Prostate gland (tissue), 2 donors: ENCODE results near the gene DBH. TPM values are rescaled to one million over a fixed set of nuclear protein-coding genes. Genes with fewer than 3 reads are reported as not detected.

Source experiments
- DNase-seq: peaks from one replicate; pipeline ENCODE4 v3.0.0-alpha.2; 2019; ENCODE audit warnings: low spot score
- H3K27ac ChIP-seq, 2 donors: fragments of 200-600 bp; sonication (generic); 2 replicates each; pipeline ENCODE4 v1.5.1; 2017 to 2019
- H3K27me3 ChIP-seq: fragments of 200-600 bp; sonication (generic); replicated peaks from 2 replicates; pipeline ENCODE4 v1.5.1; 2019; ENCODE audit not compliant: insufficient read depth
- H3K36me3 ChIP-seq, 2 donors: fragments of 200-600 bp; sonication (generic); 1 replicate in 1 of 2; 2 replicates in 1 of 2; pipeline versions ENCODE4 v1.5.1 to v1.8.1; 2017 to 2019
- H3K4me1 ChIP-seq: fragments of 200-600 bp; sonication (generic); replicated peaks from 2 replicates; pipeline ENCODE4 v1.5.1; 2019
- H3K4me3 ChIP-seq, 2 donors: fragments of 200-600 bp; sonication (generic); 2 replicates each; pipeline ENCODE4 v1.5.1; 2017 to 2019
- H3K9me3 ChIP-seq: fragments of 200-600 bp; sonication (generic); 2 replicates; pipeline ENCODE4 v1.5.1; 2017
- CTCF ChIP-seq, 4 experiments: fragments of 200-600 bp in 2 of 4; fragments of 450-650 bp in 2 of 4; sonication (generic) in 2 of 4; IDR thresholded peaks; 1 replicate in 3 of 4; 2 replicates in 1 of 4; pipeline ENCODE4 v1.5.1; 2016 to 2019; ENCODE audit warnings: antibody characterized with exemption in 4 of 4, mild to moderate bottlenecking in 2 of 4, moderate library complexity in 2 of 4
- POLR2A ChIP-seq: fragments of 450-650 bp; IDR thresholded peaks from one replicate; pipeline ENCODE4 v1.6.1; 2016; ENCODE audit warnings: antibody characterized with exemption, mild to moderate bottlenecking
- POLR2AphosphoS5 ChIP-seq: sonication (generic); formaldehyde crosslinking; IDR thresholded peaks from one replicate; pipeline ENCODE4 v1.6.1; 2017; ENCODE audit warnings: antibody characterized with exemption
- WGBS: methylation state at CpG from one replicate; pipeline ENCODE4 v1.1.5; 2018; 5-methylcytosine and 5-hydroxymethylcytosine counted together
- intact Hi-C: fragments of 100-400 bp; cut with DNase I; formaldehyde crosslinking; loops from one replicate; pipeline ENCODE4 v1.14.2; 2022
- total RNA-seq, 2 donors: library from RNA; depleted of rRNA; stranded (reverse); fragments of >200 nt; gene quantifications; one replicate each; pipeline ENCODE4 v1.1.0, GENCODE V29; 2016

The DBH gene
- total RNA-seq, 2 donors from 2014 or later: not detected

DNA sequence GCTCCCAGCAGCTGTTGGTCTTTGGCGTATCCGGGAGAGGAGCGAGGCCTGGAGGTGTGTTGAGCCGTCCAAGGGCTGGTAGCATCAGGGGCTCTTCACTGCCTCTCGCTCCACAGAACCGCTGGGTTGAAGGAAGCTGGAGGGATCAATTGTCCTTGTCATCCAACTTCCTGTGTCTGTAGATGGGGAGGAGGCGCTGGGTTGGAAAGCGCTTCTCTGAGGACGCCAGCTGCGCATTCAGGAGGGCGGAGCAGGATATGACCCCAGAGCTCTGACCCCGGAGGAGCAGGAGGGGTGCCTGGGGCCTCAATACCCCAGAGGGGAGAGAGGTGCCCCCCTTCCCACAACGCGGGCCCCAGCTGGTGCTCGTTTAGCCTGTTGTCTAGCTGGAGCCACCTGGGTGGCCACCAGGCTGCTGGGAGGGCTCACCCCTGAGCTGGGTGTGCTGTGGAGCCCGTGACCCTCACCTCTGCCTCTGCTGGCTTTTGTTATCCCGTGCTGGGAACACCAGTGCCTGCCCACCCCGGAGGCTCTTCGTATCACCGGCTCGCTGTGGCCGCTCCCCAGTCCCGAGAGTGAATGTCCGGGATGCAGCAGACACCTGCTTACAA, 2.0 kb upstream of the DBH start:
- no peaks in the 10 kb centered on the region for H3K9me3 ChIP-seq
- H3K36me3 ChIP-seq: no peaks in the 10 kb centered on the region
- TF ChIP-seq POLR2AphosphoS5: no peak
- no peak for TF ChIP-seq POLR2A
- TF ChIP-seq CTCF (IDR thresholded peaks at IDR 0.05): no peak
- no peak overlapping the region for H3K4me3 ChIP-seq
- WGBS: 54% methylated on average over 21 of the region's 24 CpGs
- H3K27me3 ChIP-seq: peaks cover 2% of the 10 kb centered on the region
- no peak overlapping the region for H3K27ac ChIP-seq
- DNase-seq: no peak
- no peaks in the 10 kb centered on the region for H3K4me1 ChIP-seq
- intact Hi-C loops: no loop called here

DNA sequence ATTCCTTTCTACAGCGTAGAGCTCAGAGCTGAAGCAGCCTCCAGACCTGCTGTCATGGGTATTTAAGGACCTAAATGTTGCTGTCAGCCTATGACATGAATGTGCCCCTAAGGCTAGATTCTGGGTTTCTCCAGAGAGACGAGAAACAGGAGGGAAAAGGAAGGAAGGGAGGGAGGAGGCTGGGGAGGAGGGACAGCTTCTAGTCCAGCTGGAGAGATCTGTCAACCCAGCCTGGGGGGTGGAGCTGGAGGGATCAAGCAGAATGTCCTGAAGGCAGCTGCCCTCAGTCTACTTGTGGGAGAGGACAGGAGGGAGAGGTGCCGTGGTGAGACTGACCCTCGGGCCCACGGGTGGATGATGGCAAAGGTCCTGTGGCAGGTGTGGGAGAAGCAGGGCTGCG, 1.1 kb upstream of the DBH start:
- 78% methylated on average over 6 of the region's 6 CpGs for WGBS
- H3K4me3 ChIP-seq: no peak overlapping the region
- no peak for DNase-seq
- TF ChIP-seq POLR2AphosphoS5 (no peak), POLR2A (no peak), CTCF (IDR thresholded peaks at IDR 0.05) (no peak)
- no peaks in the 10 kb centered on the region for H3K36me3 ChIP-seq
- H3K27me3 ChIP-seq: peaks cover 2% of the 10 kb centered on the region
- H3K4me1 ChIP-seq: no peaks in the 10 kb centered on the region
- H3K9me3 ChIP-seq: no peaks in the 10 kb centered on the region
- intact Hi-C loops: no loop called here
- H3K27ac ChIP-seq: no peak overlapping the region

DNA sequence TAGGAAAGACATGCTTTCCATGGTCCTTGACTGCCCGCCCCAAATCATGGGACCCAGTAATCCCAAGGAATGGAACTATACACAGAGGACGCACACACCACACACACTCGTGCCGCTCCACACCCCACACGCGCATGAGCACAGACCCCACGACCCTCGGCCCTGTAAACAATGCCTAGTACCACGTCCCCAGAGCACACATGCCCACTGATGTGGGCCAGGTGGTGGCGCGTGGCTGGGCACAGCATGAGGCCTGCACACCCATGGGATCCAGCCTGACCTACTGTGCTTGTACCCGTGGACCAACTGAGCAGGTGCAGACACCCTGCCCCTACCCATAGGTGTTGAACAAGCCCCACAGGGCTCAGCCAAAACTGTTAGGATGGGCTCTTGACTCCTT, 739 bp downstream of the DBH start:
- Histone ChIP-seq H3K4me1 (no peaks in the 10 kb centered on the region), H3K27me3 (peaks cover 2% of the 10 kb centered on the region), H3K9me3 (no peaks in the 10 kb centered on the region), H3K27ac (no peak overlapping the region), H3K4me3 (no peak overlapping the region), H3K36me3 (no peaks in the 10 kb centered on the region)
- intact Hi-C loops: no loop called here
- 85% methylated on average over 12 of the region's 12 CpGs for WGBS
- TF ChIP-seq POLR2A: no peak
- no peak for TF ChIP-seq CTCF (IDR thresholded peaks at IDR 0.05)
- TF ChIP-seq POLR2AphosphoS5: no peak
- no peak for DNase-seq

- peaks cover 2% of the 10 kb centered on the region for H3K27me3 ChIP-seq
- H3K9me3 ChIP-seq: no peaks in the 10 kb centered on the region
- DNase-seq: no peak
- H3K36me3 ChIP-seq: no peaks in the 10 kb centered on the region
- intact Hi-C loops: no loop called here
- WGBS: 78% methylated on average over 12 of the region's 12 CpGs
- no peaks in the 10 kb centered on the region for H3K4me1 ChIP-seq
- H3K27ac ChIP-seq: no peak overlapping the region
- TF ChIP-seq POLR2AphosphoS5 (no peak), POLR2A (no peak), CTCF (IDR thresholded peaks at IDR 0.05) (no peak)
- no peak overlapping the region for H3K4me3 ChIP-seq
These were observed 1.4 kb downstream of the DBH start for GRCh38 chr9:133637451-133638055.

DNA sequence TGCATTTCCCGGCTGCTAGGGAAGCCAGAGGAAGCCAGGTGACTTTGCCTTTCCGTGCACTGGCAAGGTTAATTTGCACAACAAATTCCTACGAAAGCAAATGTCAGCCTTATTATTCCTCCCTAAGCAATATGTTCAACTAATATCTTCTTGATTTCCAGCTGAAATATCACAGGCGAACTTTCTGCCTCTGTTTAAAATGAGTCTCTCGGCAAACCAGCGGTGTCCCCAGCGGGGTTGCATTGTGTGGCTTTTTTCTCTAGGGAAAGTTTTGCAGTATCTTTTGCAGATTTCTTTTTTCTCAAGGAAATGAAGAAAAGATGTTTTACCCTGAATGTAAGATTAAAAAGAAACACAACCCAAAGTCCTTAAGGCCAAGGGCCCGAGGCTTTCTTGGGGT, 1.9 kb downstream of the DBH start:
- no peak overlapping the region for H3K27ac ChIP-seq
- no peaks in the 10 kb centered on the region for H3K4me1 ChIP-seq
- H3K36me3 ChIP-seq: no peaks in the 10 kb centered on the region
- TF ChIP-seq POLR2A (no peak), CTCF (IDR thresholded peaks at IDR 0.05) (no peak), POLR2AphosphoS5 (no peak)
- no peak overlapping the region for H3K4me3 ChIP-seq
- DNase-seq: no peak
- intact Hi-C loops: no loop called here
- peaks cover 2% of the 10 kb centered on the region for H3K27me3 ChIP-seq
- no peaks in the 10 kb centered on the region for H3K9me3 ChIP-seq
- WGBS: 78% methylated on average over 8 of the region's 8 CpGs
